Raji (cell line): ENCODE data around the gene PLCG2.

Experiments used
- POLR2A ChIP-seq: IDR thresholded peaks from 2 replicates; pipeline ENCODE4 v1.6.1; 2011; ENCODE audit warnings: low read depth, low read length, control low read depth; ENCODE audit not compliant: insufficient read depth

The PLCG2 gene

GRCh38 chr16:81885976-81886586, 107.0 kb downstream of the PLCG2 start:
- TF ChIP-seq POLR2A: no peak

- TF ChIP-seq POLR2A: no peak
Measured at GRCh38 chr16:81888520-81889394, 109.7 kb downstream of the PLCG2 start.

GRCh38 chr16:81891736-81892364, 112.8 kb downstream of the PLCG2 start:
- no peak for TF ChIP-seq POLR2A

GRCh38 chr16:81894592-81894991, 115.5 kb downstream of the PLCG2 start:
- no peak for TF ChIP-seq POLR2A

- no peak for TF ChIP-seq POLR2A
Measured at GRCh38 chr16:81896902-81897301, 117.8 kb downstream of the PLCG2 start.

GRCh38 chr16:81899601-81900000, 120.5 kb downstream of the PLCG2 start:
- no peak for TF ChIP-seq POLR2A

- TF ChIP-seq POLR2A: no peak
Measured at GRCh38 chr16:81900014-81900413, 120.9 kb downstream of the PLCG2 start.

GRCh38 chr16:81900456-81900855, 121.4 kb downstream of the PLCG2 start:
- no peak for TF ChIP-seq POLR2A

- TF ChIP-seq POLR2A: no peak
Measured at GRCh38 chr16:81901484-81901883, 122.4 kb downstream of the PLCG2 start.

- no peak for TF ChIP-seq POLR2A
Measured at GRCh38 chr16:81902025-81902424, 122.9 kb downstream of the PLCG2 start.

- no peak for TF ChIP-seq POLR2A
Measured at GRCh38 chr16:81904320-81904719, 125.2 kb downstream of the PLCG2 start.

- no peak for TF ChIP-seq POLR2A
Measured at GRCh38 chr16:81905277-81905676, 126.2 kb downstream of the PLCG2 start.

GRCh38 chr16:81907681-81908080, 128.6 kb downstream of the PLCG2 start:
- no peak for TF ChIP-seq POLR2A

- TF ChIP-seq POLR2A: no peak
Measured at GRCh38 chr16:81908466-81909262, 129.6 kb downstream of the PLCG2 start.

- TF ChIP-seq POLR2A: no peak
Measured at GRCh38 chr16:81910366-81910885, 131.3 kb downstream of the PLCG2 start.
